Right lobe of liver (tissue), 4 donors: Measurements from ENCODE around the gene BROX.

Experiments used
- POLR2A ChIP-seq: fragments of 450-650 bp; IDR thresholded peaks from one replicate; pipeline ENCODE4 v1.6.1; 2017; ENCODE audit warnings: antibody characterized with exemption, mild to moderate bottlenecking
- TF ChIP-seq, protein P1 (sequence below), 4 donors: fragments of 200-600 bp in 3 of 4; fragments of 450-650 bp in 1 of 4; IDR thresholded peaks; one replicate each; pipeline versions ENCODE4 v1.5.1 to v1.8.0; 2016 to 2022; ENCODE audit warnings: antibody characterized with exemption in 4 of 4, mild to moderate bottlenecking in 2 of 4
- donor health status: DM: no; HTN: no; CAD: no.
- donor health status: DM: no; HTN: no; CAD: no.
- donor health status: DM: no; HTN: yes; CAD: no.

DNA sequence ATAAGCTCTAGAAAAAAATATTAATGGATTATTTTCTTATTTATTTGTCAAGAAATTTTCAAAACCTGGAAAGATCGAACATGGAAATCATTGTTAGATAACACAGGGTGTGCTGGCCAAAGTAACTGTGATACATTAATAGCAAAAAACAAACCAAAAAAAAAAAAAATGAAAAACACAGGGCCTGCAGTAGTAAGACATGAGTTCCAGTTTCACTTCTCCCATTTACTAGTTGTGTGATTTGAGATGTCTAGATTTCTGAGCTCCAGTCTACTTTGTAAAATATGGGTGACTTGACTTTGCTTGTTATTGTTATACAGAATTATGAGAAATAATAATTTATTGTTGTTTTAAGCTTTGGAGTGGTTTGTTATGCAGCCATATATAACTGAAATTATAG, 38.3 kb downstream of the BROX start:
- TF ChIP-seq, protein P1, sequence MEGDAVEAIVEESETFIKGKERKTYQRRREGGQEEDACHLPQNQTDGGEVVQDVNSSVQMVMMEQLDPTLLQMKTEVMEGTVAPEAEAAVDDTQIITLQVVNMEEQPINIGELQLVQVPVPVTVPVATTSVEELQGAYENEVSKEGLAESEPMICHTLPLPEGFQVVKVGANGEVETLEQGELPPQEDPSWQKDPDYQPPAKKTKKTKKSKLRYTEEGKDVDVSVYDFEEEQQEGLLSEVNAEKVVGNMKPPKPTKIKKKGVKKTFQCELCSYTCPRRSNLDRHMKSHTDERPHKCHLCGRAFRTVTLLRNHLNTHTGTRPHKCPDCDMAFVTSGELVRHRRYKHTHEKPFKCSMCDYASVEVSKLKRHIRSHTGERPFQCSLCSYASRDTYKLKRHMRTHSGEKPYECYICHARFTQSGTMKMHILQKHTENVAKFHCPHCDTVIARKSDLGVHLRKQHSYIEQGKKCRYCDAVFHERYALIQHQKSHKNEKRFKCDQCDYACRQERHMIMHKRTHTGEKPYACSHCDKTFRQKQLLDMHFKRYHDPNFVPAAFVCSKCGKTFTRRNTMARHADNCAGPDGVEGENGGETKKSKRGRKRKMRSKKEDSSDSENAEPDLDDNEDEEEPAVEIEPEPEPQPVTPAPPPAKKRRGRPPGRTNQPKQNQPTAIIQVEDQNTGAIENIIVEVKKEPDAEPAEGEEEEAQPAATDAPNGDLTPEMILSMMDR (IDR thresholded peaks at IDR 0.05): no peak
- no peak for TF ChIP-seq POLR2A
